HG02610 (cell line): ENCODE measurements around the gene CDADC1.

Experiments used
- ATAC-seq: cut with Tn5 transposase; IDR thresholded peaks from one replicate; pipeline ENCODE4 v1.9.1; 2021; ENCODE audit warnings: mild to moderate bottlenecking, moderate library complexity; ENCODE audit not compliant: unreplicated experiment

Gene CDADC1

DNA sequence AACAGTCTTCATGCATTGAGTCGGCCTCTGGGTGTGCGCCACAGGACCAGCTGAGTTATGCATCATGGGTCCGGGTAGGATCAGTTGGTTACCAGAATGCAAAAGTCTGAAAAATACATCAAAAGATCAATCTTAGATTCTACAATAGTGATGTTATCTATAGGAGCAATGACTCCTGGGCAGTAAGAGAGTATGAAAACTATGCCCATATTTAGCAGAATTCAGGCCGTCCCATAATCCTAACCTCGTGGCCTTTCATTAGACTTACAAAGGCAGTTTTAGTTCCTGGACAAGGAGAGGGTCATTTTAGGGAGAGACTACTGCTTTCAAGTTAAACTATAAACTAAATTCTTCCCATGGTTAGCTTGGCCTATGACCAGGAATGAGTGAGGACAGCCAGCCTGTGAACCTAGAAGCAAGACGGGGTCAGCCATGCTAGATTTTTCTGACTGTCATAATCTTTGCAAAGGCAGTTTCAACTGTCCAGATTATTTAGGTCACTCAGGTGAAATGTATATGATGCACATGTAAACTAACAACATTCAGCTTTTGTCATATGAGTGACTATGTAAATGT lies 11.8 kb upstream of the CDADC1 start:
- ATAC-seq, result no peak

DNA sequence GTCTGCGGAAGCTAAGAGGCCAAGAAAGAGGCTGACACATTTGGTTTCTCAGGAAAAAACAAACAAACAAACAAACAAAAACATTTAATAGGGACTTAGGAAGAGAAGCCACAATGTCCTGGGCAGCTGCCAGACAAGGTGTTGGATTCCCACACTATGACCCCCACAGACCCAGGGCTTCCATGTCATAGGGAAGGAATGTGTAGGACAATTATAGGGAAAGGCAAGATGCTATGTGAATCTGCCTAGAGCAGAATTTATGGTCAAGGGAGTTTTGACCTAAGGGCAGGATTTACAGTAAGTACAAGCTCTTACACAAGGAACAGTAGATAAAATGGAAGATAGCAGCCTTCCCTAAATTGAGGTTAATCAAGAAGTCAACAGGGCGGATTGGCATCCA lies 9.1 kb upstream of the CDADC1 start:
- no peak for ATAC-seq

DNA sequence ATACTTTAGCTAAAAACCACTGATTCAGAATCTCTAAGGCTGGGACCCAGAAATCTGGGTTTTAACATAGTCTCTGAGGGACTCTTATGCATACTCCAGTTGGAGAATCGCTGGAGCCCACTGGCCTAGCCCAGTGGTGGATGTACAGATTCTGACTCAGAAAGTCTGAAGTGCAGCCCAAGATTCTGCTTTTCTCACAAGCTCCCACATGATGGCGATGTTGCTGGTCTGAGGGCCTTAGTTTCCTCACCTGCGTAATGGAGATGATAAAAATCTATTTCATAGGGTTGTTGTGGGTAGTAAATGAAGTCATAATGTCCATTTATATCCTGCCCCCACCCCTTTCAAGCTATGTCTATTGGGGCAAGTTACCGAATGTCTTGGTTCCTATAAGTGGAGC lies 7.7 kb upstream of the CDADC1 start:
- no peak for ATAC-seq

DNA sequence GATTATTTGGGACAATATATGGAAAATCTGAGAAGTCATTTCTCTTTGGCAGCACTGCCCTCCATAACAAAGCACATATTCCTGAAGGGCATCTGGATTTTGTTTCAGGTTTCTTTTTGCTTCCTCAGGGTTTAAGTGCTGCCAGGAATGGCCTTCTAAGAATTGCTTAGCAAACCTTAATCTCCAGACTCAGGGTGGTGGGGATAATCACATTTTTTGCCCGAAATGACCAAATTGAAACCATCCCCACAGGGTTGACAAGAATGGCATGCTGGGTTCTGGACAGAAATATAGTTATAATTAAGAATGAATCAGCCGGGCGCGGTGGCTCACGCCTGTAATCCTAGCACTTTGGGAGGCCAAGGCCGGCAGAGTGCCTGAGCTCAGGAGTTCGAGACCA lies 6.4 kb upstream of the CDADC1 start:
- ATAC-seq, result no peak

DNA sequence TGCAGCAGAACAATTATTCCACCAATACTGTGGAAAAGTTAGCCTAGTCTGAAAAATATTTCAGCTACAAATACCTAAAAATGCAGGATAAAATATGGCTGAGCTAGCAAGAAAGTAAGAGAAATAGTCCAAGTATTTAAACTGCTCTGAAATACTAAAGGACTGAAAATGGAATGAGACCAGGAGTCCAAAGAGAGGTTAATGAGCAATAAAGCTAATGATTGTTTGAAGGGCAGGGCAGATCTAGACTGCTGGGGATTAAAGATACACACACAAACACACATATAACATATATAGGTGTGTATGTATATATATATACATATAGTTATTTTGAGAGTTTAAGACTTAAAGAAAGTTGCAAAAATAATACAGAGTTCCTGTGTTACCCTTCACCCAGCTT lies 2.6 kb upstream of the CDADC1 start:
- no peak for ATAC-seq

DNA sequence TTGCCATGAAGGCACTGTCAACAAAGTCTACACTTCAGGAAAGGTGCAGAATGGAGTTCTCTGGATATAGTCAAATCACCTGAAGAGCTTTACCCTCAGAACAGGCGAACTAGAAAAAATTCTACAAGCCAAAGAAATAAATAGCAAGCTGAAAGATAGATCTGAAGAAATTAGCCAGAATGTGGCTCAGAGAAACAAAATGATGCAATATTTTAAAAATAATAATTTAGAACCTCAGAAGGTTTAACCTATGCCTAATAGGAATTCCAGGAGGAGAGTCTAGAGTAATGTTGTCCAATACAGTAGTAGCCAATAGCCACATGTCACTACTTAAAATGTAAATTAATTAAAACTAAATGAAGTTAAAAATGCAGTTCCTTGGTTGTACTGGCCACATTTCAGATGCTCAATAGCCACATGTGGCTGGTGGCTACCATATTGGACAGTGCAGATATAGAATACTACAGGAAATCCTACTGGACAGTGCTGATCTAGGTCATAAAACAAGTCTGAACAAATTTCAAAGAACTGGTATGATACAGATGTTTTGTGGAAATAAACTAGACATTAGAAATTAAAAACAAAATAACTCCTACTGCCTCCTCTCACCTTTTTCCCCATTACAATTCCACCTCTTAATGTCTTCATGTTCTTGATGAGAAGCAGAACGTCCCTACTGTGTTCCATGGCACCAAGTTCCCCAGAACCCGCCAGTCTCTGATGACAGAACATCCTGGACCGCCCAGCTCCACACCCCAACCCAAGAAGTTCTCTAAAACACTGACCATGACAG lies 679 bp upstream of the CDADC1 start:
- peak; percentile 43 for ATAC-seq

DNA sequence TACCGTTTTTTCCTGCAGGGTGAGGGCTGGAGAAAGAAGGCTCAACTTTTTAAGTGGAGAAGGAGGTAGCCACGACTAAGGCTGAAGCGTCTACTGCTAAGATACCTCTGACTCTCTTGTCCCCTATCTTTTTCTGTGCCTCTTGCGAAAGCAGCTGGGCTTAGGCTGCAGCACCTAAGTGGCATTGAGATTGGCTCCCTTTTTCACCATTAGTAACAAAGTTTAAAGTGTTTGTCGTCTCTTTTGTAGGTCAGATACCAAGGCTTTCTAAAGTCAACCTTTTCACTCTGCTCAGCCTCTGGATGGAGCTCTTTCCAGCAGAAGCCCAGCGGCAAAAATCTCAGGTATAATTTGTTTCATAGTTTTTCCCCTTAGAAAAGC lies 887 bp downstream of the CDADC1 start:
- ATAC-seq, result no peak

DNA sequence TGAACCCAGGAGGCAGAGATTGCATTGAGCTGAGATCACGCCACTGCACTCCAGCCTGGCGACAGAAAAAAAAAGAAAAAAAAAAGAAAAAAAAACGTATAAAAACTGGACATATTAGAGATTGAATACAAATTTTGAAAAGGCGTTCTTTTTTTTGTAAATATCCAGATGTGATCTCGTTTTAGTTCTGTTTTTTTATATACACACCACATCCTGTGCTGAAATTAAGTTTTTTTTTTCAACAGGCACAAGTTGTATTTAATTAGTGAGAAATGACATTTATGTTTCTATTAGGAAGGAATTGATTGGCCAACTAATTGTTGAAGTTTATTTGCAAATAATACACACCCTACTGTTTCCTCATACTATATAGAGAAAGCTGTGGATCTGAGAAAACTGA lies 3.6 kb downstream of the CDADC1 start:
- ATAC-seq, result no peak

DNA sequence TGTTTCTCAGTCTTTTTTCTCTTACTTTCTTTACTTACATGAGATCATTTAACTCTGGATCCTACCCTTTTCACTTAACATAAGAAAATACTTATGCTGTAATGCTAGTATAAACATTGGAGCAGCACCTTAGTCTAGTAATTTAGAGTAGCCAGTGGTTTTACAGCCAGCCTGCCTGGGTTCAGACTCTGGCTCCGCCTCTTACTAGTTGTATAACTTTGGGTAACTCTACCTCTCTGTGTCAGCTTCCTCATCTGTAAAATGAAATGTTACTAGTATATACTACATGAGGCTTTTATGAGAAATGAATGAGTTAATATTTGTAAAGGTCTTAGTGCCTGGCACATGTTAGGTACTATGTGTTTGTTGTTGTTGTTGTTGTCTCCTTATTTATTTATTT lies 5.6 kb downstream of the CDADC1 start:
- ATAC-seq, result no peak

DNA sequence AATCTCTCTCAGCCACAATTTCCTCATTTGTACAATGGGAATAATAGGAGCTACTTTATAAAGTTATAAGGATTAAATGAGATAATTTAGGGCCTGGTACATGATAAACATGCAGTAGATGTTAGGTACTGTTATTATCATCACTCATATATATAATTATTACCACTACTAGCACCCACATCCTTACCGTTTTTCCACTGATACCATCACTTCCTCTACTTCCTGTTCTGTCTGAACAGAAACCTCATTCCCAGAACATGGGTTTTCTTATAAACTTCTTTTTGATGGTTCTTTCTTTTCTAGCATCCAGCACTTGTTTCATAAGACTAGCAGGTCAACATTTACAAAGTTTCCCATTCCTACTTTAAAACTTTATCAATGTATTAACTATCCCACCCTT lies 6.3 kb downstream of the CDADC1 start:
- no peak for ATAC-seq

DNA sequence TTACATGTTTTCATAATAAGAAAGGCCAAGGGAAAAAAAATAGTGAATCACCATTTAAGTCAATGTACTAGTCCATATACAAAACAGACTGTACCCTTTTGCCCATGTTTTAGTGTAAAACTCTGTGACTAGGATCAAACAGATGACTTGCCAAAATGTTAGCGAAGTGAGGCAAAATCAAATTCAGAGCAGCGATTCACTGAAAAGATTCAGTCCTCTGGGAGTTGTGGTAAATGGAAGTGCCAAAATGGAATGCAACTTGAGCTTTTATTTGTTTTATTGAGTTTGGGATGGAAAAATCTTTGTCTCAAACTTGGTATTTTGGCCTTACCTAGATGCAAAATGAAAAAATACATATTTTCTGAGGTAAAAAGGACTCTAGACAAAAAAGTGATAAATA lies 9.1 kb downstream of the CDADC1 start:
- no peak for ATAC-seq

DNA sequence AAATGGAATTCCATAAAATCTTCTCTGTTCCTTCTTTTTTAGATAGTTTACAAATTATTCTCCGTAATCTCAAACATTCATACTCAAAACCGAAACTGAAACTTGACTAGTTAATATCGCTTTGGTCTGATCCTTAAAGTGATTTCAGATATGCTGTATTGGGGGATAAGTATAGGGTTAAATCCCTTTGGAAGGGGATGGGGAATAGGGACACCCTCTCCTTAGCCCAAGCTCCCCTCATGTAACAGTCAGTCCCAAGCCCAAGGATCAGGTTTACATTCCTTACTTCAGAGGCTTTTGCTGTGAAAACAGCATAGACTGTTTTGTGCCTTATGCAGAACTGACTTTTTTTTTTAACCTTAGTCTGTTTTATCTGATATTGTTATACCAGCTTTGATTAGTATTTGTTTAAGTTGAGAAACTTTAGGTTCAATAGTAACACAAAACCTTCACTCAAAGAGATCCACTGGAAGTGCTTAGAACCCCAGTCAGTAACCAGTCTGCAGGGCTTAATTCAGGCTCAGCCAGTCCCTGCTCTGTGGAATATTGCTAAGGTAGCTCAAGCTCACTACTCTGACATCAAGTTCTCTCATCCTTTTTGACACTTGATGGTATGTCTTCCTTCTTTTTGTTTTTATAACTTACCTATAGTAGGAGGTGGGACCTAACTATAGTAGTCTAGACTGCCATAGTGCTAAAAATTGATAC lies 10.5 kb downstream of the CDADC1 start:
- no peak for ATAC-seq

DNA sequence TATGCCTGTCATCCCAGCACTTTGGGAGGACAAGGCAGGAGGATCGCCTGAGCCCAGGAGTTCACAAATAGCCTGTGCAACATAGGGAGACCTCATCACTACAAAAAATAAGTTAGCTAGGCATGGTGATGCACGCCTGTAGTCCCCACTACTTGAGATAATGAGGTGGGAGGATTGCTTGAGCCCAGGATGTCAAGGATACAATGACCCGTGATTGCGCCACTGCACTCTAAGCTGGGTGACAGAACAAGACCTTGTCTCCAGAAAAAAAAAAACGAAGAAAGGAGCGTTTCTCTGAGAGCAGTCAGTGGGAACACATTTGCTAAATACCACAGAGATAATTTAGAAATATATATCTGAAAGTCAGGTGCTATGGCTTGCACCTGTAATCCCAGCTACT lies 11.9 kb downstream of the CDADC1 start:
- no peak for ATAC-seq

DNA sequence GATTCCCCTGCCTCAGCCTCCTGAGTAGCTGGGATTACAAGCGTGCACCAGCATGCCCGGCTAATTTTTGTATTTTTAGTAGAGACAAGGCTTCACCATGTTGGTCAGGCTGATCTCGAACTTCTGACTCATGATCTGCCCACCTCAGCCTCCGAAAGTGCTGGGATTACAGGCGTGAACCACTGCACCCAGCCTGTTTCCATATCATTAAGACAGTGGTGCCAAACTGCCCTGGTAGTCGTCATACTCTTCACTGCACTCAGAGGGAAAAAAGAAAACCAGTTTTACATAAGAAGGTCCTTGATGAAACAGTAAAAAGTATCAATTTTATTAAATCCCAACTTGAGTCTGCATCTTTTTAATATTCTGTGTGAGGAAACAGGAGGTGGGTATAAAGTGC lies 14.9 kb downstream of the CDADC1 start:
- no peak for ATAC-seq

DNA sequence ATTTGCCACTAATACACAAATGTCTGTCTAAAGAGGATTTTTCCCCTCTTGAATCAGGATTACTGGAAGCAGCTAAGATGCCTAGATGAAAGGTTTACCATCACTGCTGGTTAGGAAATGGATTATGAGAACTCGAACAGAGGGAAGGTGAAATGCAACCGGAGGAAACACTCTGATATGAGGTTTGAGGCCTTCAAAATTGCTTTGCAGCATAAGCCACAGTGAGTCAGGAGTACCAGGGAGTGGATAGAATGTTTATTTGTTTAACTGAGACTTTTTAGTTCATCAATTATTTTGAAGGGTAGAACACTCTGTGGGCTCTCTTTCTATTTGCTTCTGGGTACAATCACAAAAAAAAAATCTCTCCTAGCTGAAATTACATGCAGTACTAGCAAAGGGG lies 18.1 kb downstream of the CDADC1 start:
- no peak for ATAC-seq

DNA sequence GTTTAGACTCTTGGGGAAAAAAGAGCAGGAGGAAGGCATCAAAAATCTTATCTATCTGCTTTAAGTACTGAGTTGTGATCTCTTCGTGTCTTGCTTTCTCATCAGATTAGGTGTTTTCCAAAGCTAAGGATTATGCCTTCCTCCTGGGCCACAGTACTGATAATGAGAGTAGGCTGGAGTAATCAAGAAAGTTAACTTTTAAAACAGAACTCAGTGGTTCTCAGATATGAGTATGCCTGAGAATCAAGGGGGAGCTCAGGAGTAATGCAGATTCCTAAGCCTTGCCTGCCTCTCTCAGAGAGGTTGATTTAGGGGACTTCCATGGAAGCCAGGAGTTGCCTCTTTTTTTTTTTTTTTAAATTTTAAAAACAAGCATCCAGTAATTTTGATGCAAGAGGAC lies 23.5 kb downstream of the CDADC1 start:
- ATAC-seq, result peak; percentile 92

DNA sequence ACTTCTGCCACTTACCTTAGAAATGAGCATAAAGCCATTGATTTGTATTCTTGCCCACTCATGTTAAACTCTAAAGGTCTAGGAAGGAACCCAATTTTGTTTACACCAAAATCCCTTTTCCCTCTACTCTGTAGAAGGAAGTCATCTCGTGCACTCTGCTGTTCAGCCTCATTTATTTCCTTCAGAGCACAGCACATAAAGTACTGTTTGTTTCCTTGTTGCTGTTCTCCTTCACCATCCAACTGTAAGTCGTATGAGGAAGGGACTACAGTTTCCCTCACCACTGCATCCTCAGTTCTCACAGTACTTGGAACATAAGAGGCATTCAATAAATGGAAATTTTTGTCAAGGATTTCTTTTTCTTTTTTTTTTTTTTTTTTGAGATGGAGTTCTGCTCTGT lies 24.6 kb downstream of the CDADC1 start:
- no peak for ATAC-seq

DNA sequence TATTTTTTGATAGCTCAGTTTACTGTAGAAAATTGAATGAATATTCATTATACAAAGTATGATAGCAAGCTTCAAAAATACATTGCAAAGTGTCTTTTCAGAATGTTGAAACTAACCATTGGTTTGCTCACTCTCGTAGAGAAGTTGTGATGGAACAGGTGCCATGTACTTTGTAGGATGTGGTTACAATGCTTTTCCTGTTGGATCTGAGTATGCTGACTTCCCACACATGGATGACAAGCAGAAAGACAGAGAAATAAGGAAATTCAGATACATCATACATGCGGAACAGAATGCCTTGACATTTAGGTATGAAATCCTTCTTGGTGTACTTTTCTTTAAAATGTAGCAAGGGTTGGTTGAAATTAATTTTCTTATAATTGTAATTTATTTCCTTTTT lies 30.5 kb downstream of the CDADC1 start:
- no peak for ATAC-seq

DNA sequence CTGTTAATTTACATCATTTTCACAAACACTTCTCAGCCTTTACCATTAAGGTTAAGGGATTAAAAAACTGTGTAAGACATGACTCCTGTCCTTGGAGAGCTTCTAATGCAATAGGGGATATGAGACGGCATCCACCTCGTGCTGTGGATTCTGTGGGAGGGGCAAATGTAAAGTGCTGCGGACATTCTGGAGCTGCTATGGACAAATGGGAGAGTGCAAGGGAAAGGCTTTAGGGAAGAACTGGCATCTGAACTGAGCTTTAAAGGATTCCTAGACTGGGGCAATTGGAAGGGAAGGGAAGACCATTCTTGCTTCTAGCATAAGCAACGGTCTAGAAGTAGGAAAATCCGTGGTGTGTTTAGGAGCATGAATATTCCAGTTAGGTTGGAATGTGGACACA lies 31.4 kb downstream of the CDADC1 start:
- no peak for ATAC-seq

DNA sequence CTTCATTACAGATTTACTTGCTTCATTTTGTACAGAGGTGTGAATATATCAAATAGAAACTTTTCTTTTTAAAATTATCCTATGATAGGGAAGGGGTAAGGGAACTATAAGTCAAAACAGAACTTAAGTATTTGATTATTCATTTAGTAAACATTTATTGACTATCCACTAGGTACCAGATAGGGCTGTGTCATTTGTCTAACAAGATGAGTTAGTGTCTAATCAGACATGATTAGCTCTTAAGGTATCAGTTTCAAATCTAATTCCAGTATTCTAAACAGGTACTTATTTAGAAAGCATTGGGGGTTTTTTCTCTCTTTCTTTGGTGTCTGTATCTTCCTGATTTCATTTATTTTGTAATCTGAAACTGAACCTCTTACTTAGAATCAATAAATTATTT lies 32.2 kb downstream of the CDADC1 start:
- ATAC-seq, result no peak

DNA sequence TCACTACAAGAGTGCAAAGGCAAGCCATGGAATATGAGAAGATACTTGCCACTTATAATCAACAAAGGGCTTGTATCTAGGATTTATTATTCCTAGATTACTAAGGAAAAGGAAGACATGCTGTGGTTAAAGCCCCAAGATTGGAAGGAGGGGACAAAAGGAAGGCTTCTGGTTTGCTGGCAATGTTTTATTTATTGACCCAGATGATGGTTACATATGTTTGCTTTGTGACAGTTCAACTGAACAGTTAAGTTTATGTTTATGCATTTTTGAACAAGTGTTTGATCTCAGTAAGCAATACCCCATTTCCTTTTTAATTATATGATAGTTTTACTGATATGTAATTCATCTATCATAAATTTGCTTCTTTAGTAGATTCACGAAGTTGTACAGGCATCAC lies 40.3 kb downstream of the CDADC1 start:
- no peak for ATAC-seq

DNA sequence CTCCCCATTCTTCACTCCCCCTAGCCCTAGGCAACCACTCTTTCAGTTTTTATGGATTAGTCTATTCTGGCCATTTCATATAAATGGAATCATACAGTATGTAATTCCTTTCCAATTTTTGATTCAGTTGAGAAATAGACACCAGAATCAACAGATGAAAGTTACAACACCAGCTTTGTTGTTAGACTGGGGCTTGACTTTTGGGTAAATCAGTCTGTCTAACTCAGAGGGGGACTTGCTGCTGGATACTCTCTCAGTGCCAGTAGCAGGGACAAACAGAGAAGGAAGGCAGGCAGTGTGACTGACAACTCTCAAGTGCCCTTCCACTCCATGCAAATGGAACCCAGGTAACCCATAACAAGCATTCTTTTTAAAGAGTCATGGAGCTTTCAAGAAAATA lies 40.7 kb downstream of the CDADC1 start:
- ATAC-seq, result no peak
